Measurements from ENCODE around the gene RILPL2.

RILPL2 gene

GRCh38 chr12:123398550-123399254 lies 37.8 kb downstream of the RILPL2 start:
- TF ChIP-seq CTCF (IDR thresholded peaks at IDR 0.05; ENCODE audit: insufficient read depth, low read depth, low read length, missing control alignments): no peak
- DNase-seq (ENCODE audit: low read depth): no peak
- no peak overlapping the region for H3K4me3 ChIP-seq (ENCODE audit: low read depth, low read length)

GRCh38 chr12:123398177-123398549 lies 38.3 kb downstream of the RILPL2 start:
- no peak for DNase-seq (ENCODE audit: low read depth)
- H3K4me3 ChIP-seq (ENCODE audit: low read depth, low read length): no peak overlapping the region
- no peak for TF ChIP-seq CTCF (IDR thresholded peaks at IDR 0.05; ENCODE audit: insufficient read depth, low read depth, low read length, missing control alignments)

- no peak for TF ChIP-seq CTCF (IDR thresholded peaks at IDR 0.05; ENCODE audit: insufficient read depth, low read depth, low read length, missing control alignments)
- DNase-seq (ENCODE audit: low read depth): no peak
Measured at GRCh38 chr12:123397400-123397799, 39.1 kb downstream of the RILPL2 start.

GRCh38 chr12:123396954-123397353 lies 39.5 kb downstream of the RILPL2 start:
- no peak overlapping the region for H3K4me3 ChIP-seq (ENCODE audit: low read depth, low read length)
- no peak for TF ChIP-seq CTCF (IDR thresholded peaks at IDR 0.05; ENCODE audit: insufficient read depth, low read depth, low read length, missing control alignments)
- no peak for DNase-seq (ENCODE audit: low read depth)

More at GRCh38 chr12:123397400-123397799, 39.1 kb downstream of the RILPL2 start:
- H3K4me3 ChIP-seq (ENCODE audit: low read depth, low read length): no peak overlapping the region

GRCh38 chr12:123396543-123396942 lies 39.9 kb downstream of the RILPL2 start:
- no peak for DNase-seq (ENCODE audit: low read depth)
- TF ChIP-seq CTCF (IDR thresholded peaks at IDR 0.05; ENCODE audit: insufficient read depth, low read depth, low read length, missing control alignments): no peak
- no peak overlapping the region for H3K4me3 ChIP-seq (ENCODE audit: low read depth, low read length)

GRCh38 chr12:123395236-123395635 lies 41.2 kb downstream of the RILPL2 start:
- no peak for TF ChIP-seq CTCF (IDR thresholded peaks at IDR 0.05; ENCODE audit: insufficient read depth, low read depth, low read length, missing control alignments)
- no peak for DNase-seq (ENCODE audit: low read depth)
- no peak overlapping the region for H3K4me3 ChIP-seq (ENCODE audit: low read depth, low read length)

- no peak overlapping the region for H3K4me3 ChIP-seq (ENCODE audit: low read depth, low read length)
- no peak for TF ChIP-seq CTCF (IDR thresholded peaks at IDR 0.05; ENCODE audit: insufficient read depth, low read depth, low read length, missing control alignments)
- no peak for DNase-seq (ENCODE audit: low read depth)
Measured at GRCh38 chr12:123393747-123394146, 42.7 kb downstream of the RILPL2 start.

All from GM12865 (cell line).